Heart right ventricle (tissue), 16 donors: Measurements from ENCODE around the gene FAM13A. TPM values are rescaled to one million over a fixed set of nuclear protein-coding genes. Genes with fewer than 3 reads are reported as not detected.
A peak's percentile ranks its signal among the peaks of the same experiment; 100 is the strongest.

Source experiments
- ATAC-seq, 8 donors: fragments of 200-7000 bp; cut with Tn5 transposase; one replicate each; pipeline ENCODE4 v1.9.1; 2020; ENCODE audit warnings: mild to moderate bottlenecking in 8 of 8, moderate library complexity in 8 of 8, moderate number of reproducible peaks in 1 of 8
- DNase-seq, 2 donors: peaks; one replicate each; pipeline ENCODE4 v3.0.0-alpha.2; 2020
- H3K27ac ChIP-seq, 10 donors: fragments of 200-600 bp; sonication (generic) in 2 of 10; one replicate each; pipeline versions ENCODE4 v1.5.0 to v1.8.0; 2020 to 2022; ENCODE audit warnings: mild to moderate bottlenecking in 3 of 10
- H3K27me3 ChIP-seq, 7 donors: fragments of 200-600 bp; one replicate each; pipeline ENCODE4 v1.8.0; 2021 to 2022; ENCODE audit warnings: mild to moderate bottlenecking in 2 of 7
- H3K36me3 ChIP-seq, 9 donors: fragments of 200-600 bp; sonication (generic) in 1 of 9; one replicate each; pipeline versions ENCODE4 v1.5.0 to v1.8.0; 2020 to 2022; ENCODE audit warnings: mild to moderate bottlenecking in 2 of 9
- H3K4me1 ChIP-seq, 9 donors: fragments of 200-600 bp; sonication (generic) in 1 of 9; one replicate each; pipeline versions ENCODE4 v1.5.0 to v1.8.0; 2020 to 2022; ENCODE audit warnings: mild to moderate bottlenecking in 4 of 9
- H3K4me3 ChIP-seq, 10 donors: fragments of 200-600 bp; sonication (generic) in 2 of 10; one replicate each; pipeline versions ENCODE4 v1.5.0 to v1.8.0; 2020 to 2022; ENCODE audit warnings: mild to moderate bottlenecking in 7 of 10, moderate library complexity in 2 of 10
- H3K9me3 ChIP-seq, 11 donors: fragments of 200-600 bp in 10 of 11; sonication (generic) in 2 of 11; one replicate each; pipeline versions ENCODE4 v1.5.0 to v1.8.0; 2013 to 2022; ENCODE audit warnings: mild to moderate bottlenecking in 2 of 11, control low read depth in 1 of 11, moderate library complexity in 1 of 11
- CTCF ChIP-seq, 9 donors: fragments of 200-600 bp; sonication (generic) in 2 of 9; IDR thresholded peaks; one replicate each; pipeline versions ENCODE4 v1.5.0 to v1.8.0; 2021 to 2022; ENCODE audit warnings: antibody characterized with exemption in 9 of 9, mild to moderate bottlenecking in 5 of 9, moderate library complexity in 1 of 9
- WGBS, 2 donors: extraction: QIAGEN DNeasy Blood & Tissue Kit; methylation state at CpG; one replicate each; pipeline ENCODE4 v1.1.7; 2013; ENCODE audit warnings: inconsistent platforms in 1 of 2; 5-methylcytosine and 5-hydroxymethylcytosine counted together
- intact Hi-C, 10 donors: fragments of 100-400 bp; cut with DNase I; formaldehyde crosslinking; loops; one replicate each; pipeline versions ENCODE4 v1.11.1 to v1.14.2; 2022
- polyA plus RNA-seq, 2 donors: library from polyadenylated mRNA; stranded (reverse); fragments of 200-250 nt; gene quantifications; one replicate each; pipeline ENCODE4 v1.2.3, GENCODE V29; 2013
- total RNA-seq, 10 donors: library from RNA; stranded (reverse); fragmentation: NEBNext Ultra II Directional in 3 of 10; extraction: Animal tissue kit (Norgen Biotek cat#: 25700) in 3 of 10; gene quantifications; one replicate each; pipeline versions ENCODE4 v1.2.1 to v1.2.4, GENCODE V29; 2021 to 2023
- donor health status: Arrhythmogenic right ventricular cardiomyopathy.
- donor health status: ischemic (EF 13 %, LVEDD 7.1; RV severe dilation, severe dysfunction).
- donor health status: healthy with polysubstance abuse.
- donor health status: DM: no; HTN: yes; CAD: no.
- donor health status: DM: no; HTN: no; CAD: no.
- donor health status: ischemic (EF 25% LVEDD 6.9; RV normal size, moderate dysfunction).
- donor health status: ischemic (EF 25% LVEDD 5.7; RV mildly dilated, moderate dysfunction).
- donor health status: healthy.
- donor health status: DM: yes; HTN: yes; CAD: no.
- donor health status: Ischemic cardiomyopathy.
- donor health status: ischemic (EF 35%, LVEDD 5.7; RV mildly dilated, moderate dysfunction).
- donor health status: nonischemic (EF 11% LVEDD 7.7; RV severe dilation, severe dysfunction).
- donor health status: DM: yes; HTN: yes; CAD: no.
- donor health status: PGD.
- donor health status: ischemic (EF 29% LVEDD 5.4; RV normal size, mild dysfunction).
- donor health status: nonischemic (EF 23%, LVEDD 6.1; RV moderate dilation, normal function).

Gene FAM13A
- total and polyA plus RNA-seq, 12 donors = 2.4 to 18.4 (median 14.1) TPM

GRCh38 chr4:89000844-89001360 lies 56.1 kb downstream of the FAM13A start:
- 76 to 81% methylated on average over 3 of the region's 3 CpGs for WGBS, 2 donors
- intact Hi-C loops = no loop called here
- DNase-seq (no peak), ATAC-seq (peak in 5 of 8 donors; percentile 27 to 61 (median 44))
- Histone ChIP-seq H3K36me3 (no peaks in the 10 kb centered on the region), H3K4me1 (peaks cover 0 to 26% (median 13%) of the 10 kb centered on the region in 9 donors), H3K27me3 (no peaks in the 10 kb centered on the region), H3K27ac (no peak overlapping the region), H3K4me3 (no peak overlapping the region), H3K9me3 (peaks cover 0 to 6% (median 0%) of the 10 kb centered on the region in 11 donors)
- TF ChIP-seq CTCF (IDR thresholded peaks at IDR 0.05) = no peak

- H3K4me3 ChIP-seq = no peak overlapping the region
- ATAC-seq (no peak), DNase-seq (no peak)
- H3K9me3 ChIP-seq = peaks cover 0 to 5% (median 0%) of the 10 kb centered on the region in 11 donors
- 91 to 95% methylated on average over 1 of the region's 1 CpG for WGBS, 2 donors
- H3K27me3 ChIP-seq = no peaks in the 10 kb centered on the region
- intact Hi-C loops = no loop called here
- no peak for TF ChIP-seq CTCF (IDR thresholded peaks at IDR 0.05)
- H3K4me1 ChIP-seq = peaks cover 0 to 26% (median 13%) of the 10 kb centered on the region in 9 donors
- H3K36me3 ChIP-seq = no peaks in the 10 kb centered on the region
- no peak overlapping the region for H3K27ac ChIP-seq
These were observed 56.6 kb downstream of the FAM13A start for GRCh38 chr4:89000382-89000781.

GRCh38 chr4:88999392-88999930 lies 57.5 kb downstream of the FAM13A start:
- no peak overlapping the region for H3K27ac ChIP-seq
- H3K27me3 ChIP-seq = no peaks in the 10 kb centered on the region
- peaks cover 0 to 26% (median 13%) of the 10 kb centered on the region in 9 donors for H3K4me1 ChIP-seq
- WGBS, 2 donors = 97 to 98% methylated on average over 2 of the region's 2 CpGs
- no peaks in the 10 kb centered on the region for H3K9me3 ChIP-seq
- intact Hi-C loops = no loop called here
- H3K36me3 ChIP-seq = no peaks in the 10 kb centered on the region
- no peak overlapping the region for H3K4me3 ChIP-seq
- no peak for ATAC-seq
- DNase-seq = no peak
- no peak for TF ChIP-seq CTCF (IDR thresholded peaks at IDR 0.05)

- 94 to 97% methylated on average over 3 of the region's 3 CpGs for WGBS, 2 donors
- TF ChIP-seq CTCF (IDR thresholded peaks at IDR 0.05) = no peak
- DNase-seq = no peak
- Histone ChIP-seq H3K36me3 (no peaks in the 10 kb centered on the region), H3K27me3 (no peaks in the 10 kb centered on the region), H3K4me3 (no peak overlapping the region), H3K27ac (no peak overlapping the region), H3K4me1 (peaks cover 0 to 26% (median 13%) of the 10 kb centered on the region in 9 donors), H3K9me3 (no peaks in the 10 kb centered on the region)
- intact Hi-C loops = no loop called here
- ATAC-seq = no peak
These were observed 58.1 kb downstream of the FAM13A start for GRCh38 chr4:88998891-88999290.
